CD4-positive, alpha-beta memory T cell (primary cell): ENCODE measurements around the gene RYR3. TPM values are rescaled to one million over a fixed set of nuclear protein-coding genes. Genes with fewer than 3 reads are reported as not detected.

Source experiments
- CTCF ChIA-PET: fragments of 350-600 bp; sonication (Branson Sonifier 250); formaldehyde crosslinking; loops from one replicate; lab custom pipeline; 2021; ENCODE audit warnings: inconsistent platforms; ENCODE audit not compliant: partially characterized antibody; lab: Charles Lee
- POLR2A ChIA-PET: fragments of 350-600 bp; sonication (Branson Sonifier 250); formaldehyde crosslinking; loops from one replicate; lab custom pipeline; 2021; ENCODE audit not compliant: partially characterized antibody; lab: Charles Lee
- DNase-seq, 5 donors: peaks; one replicate each; pipeline versions ENCODE4 v3.0.0 to v3.0.0-alpha.2; 2020 to 2022; ENCODE audit warnings: mixed read lengths in 1 of 5
- H3K27ac ChIP-seq: one replicate; pipeline ENCODE4 v1.7.0; 2013; ENCODE audit warnings: low read depth, low read length
- H3K27me3 ChIP-seq: 2 replicates; pipeline ENCODE4 v1.7.0; 2013; ENCODE audit warnings: mild to moderate bottlenecking, low read length, moderate library complexity; ENCODE audit not compliant: insufficient read depth
- H3K36me3 ChIP-seq: 2 replicates; pipeline ENCODE4 v1.7.0; 2013; ENCODE audit warnings: mild to moderate bottlenecking, low read length, moderate library complexity; ENCODE audit not compliant: insufficient read depth
- H3K4me1 ChIP-seq: 2 replicates; pipeline ENCODE4 v1.7.0; 2013; ENCODE audit warnings: mild to moderate bottlenecking, low read length, moderate library complexity; ENCODE audit not compliant: insufficient read depth
- H3K4me3 ChIP-seq, 2 donors: one replicate each; pipeline ENCODE4 v1.7.0; 2013; ENCODE audit warnings: low read length in 2 of 2, mild to moderate bottlenecking in 1 of 2
- H3K9me3 ChIP-seq, 2 donors: one replicate each; pipeline ENCODE4 v1.7.0; 2013; ENCODE audit warnings: low read length in 2 of 2, control low read depth in 1 of 2; ENCODE audit not compliant: control insufficient read depth in 1 of 2
- H3K27ac Mint-ChIP-seq, 7 donors: one replicate each; pipeline ENCODE4 v1.8.0; 2020 to 2021; ENCODE audit warnings: mixed read lengths in 7 of 7, mild to moderate bottlenecking in 6 of 7, inconsistent platforms in 3 of 7, moderate library complexity in 3 of 7
- H3K27me3 Mint-ChIP-seq, 2 donors: one replicate each; pipeline ENCODE4 v1.8.0; 2020 to 2021; ENCODE audit warnings: mixed read lengths in 2 of 2
- H3K36me3 Mint-ChIP-seq, 2 donors: one replicate each; pipeline ENCODE4 v1.8.0; 2020 to 2021; ENCODE audit warnings: mixed read lengths in 2 of 2, inconsistent platforms in 1 of 2, mild to moderate bottlenecking in 1 of 2
- H3K4me1 Mint-ChIP-seq, 4 donors: one replicate each; pipeline ENCODE4 v1.8.0; 2020 to 2021; ENCODE audit warnings: mixed read lengths in 4 of 4, mild to moderate bottlenecking in 1 of 4
- H3K4me3 Mint-ChIP-seq, 8 donors: one replicate each; pipeline ENCODE4 v1.8.0; 2020 to 2021; ENCODE audit warnings: mixed read lengths in 8 of 8, mild to moderate bottlenecking in 7 of 8, moderate library complexity in 6 of 8, inconsistent platforms in 3 of 8
- H3K9me3 Mint-ChIP-seq, 8 donors: one replicate each; pipeline ENCODE4 v1.8.0; 2020 to 2021; ENCODE audit warnings: mixed read lengths in 8 of 8, mild to moderate bottlenecking in 5 of 8, inconsistent platforms in 3 of 8, moderate library complexity in 1 of 8
- intact Hi-C: fragments of 100-400 bp; cut with micrococcal nuclease; formaldehyde crosslinking; loops from one replicate; pipeline ENCODE4 v1.15.1; 2023
- polyA plus RNA-seq, 2 donors: library from polyadenylated mRNA; unstranded; fragments of 300-500 nt; fragmentation: Illumina TruSeq; gene quantifications; one replicate each; pipeline ENCODE4 v1.2.3, GENCODE V29; 2021
- total RNA-seq, 2 experiments: library from RNA; stranded (reverse); gene quantifications; one replicate each; pipeline ENCODE4 v1.2.3, GENCODE V29; 2021

The RYR3 gene
- total and polyA plus RNA-seq, 4 experiments from 2014 or later, result 0.11 TPM; not detected in 3

GRCh38 chr15:33839540-33839939 is 528.8 kb downstream of the RYR3 start:
- intact Hi-C loops, result no loop called here
- Histone ChIP-seq H3K27me3 (no peaks in the 10 kb centered on the region), H3K4me1 (no peaks in the 10 kb centered on the region), H3K4me3 (no peak overlapping the region), H3K36me3 (no peaks in the 10 kb centered on the region), H3K27ac (no peak overlapping the region), H3K9me3 (no peaks in the 10 kb centered on the region)
- Mint-ChIP-seq H3K4me1 (no peaks in the 10 kb centered on the region), H3K36me3 (no peaks in the 10 kb centered on the region), H3K27me3 (peaks cover 10 to 13% of the 10 kb centered on the region in 2 donors), H3K27ac (no peak overlapping the region), H3K4me3 (no peak overlapping the region), H3K9me3 (peaks cover 0 to 3% (median 0%) of the 10 kb centered on the region in 8 donors)
- no peak for DNase-seq
- ChIA-PET CTCF (no interaction called here), POLR2A (no interaction called here)

GRCh38 chr15:33840615-33841014 is 529.8 kb downstream of the RYR3 start:
- Mint-ChIP-seq H3K27ac (no peak overlapping the region), H3K9me3 (peaks cover 0 to 3% (median 0%) of the 10 kb centered on the region in 8 donors), H3K36me3 (no peaks in the 10 kb centered on the region), H3K4me3 (no peak overlapping the region), H3K27me3 (peaks cover 10 to 13% of the 10 kb centered on the region in 2 donors), H3K4me1 (no peaks in the 10 kb centered on the region)
- H3K27ac ChIP-seq, result no peak overlapping the region
- H3K27me3 ChIP-seq, result no peaks in the 10 kb centered on the region
- no peaks in the 10 kb centered on the region for H3K9me3 ChIP-seq
- DNase-seq, result no peak
- ChIA-PET CTCF (no interaction called here), POLR2A (no interaction called here)
- no peak overlapping the region for H3K4me3 ChIP-seq
- intact Hi-C loops, result no loop called here
- H3K4me1 ChIP-seq, result no peaks in the 10 kb centered on the region
- H3K36me3 ChIP-seq, result no peaks in the 10 kb centered on the region

- intact Hi-C loops, result no loop called here
- Histone ChIP-seq H3K9me3 (no peaks in the 10 kb centered on the region), H3K4me1 (no peaks in the 10 kb centered on the region), H3K36me3 (no peaks in the 10 kb centered on the region), H3K27ac (no peak overlapping the region), H3K27me3 (no peaks in the 10 kb centered on the region), H3K4me3 (no peak overlapping the region)
- Mint-ChIP-seq H3K9me3 (peaks cover 0 to 3% (median 0%) of the 10 kb centered on the region in 8 donors), H3K36me3 (no peaks in the 10 kb centered on the region), H3K4me3 (no peak overlapping the region), H3K4me1 (no peaks in the 10 kb centered on the region), H3K27ac (no peak overlapping the region), H3K27me3 (peaks cover 8 to 13% of the 10 kb centered on the region in 2 donors)
- no peak for DNase-seq
- ChIA-PET CTCF (no interaction called here), POLR2A (no interaction called here)
These were observed 533.4 kb downstream of the RYR3 start for GRCh38 chr15:33844186-33844585.

GRCh38 chr15:33844597-33844996 is 533.8 kb downstream of the RYR3 start:
- intact Hi-C loops, result no loop called here
- H3K36me3 ChIP-seq, result no peaks in the 10 kb centered on the region
- H3K9me3 Mint-ChIP-seq, result peaks cover 0 to 3% (median 0%) of the 10 kb centered on the region in 8 donors

GRCh38 chr15:33846142-33846541 is 535.4 kb downstream of the RYR3 start:
- no peak overlapping the region for H3K27ac ChIP-seq

More at GRCh38 chr15:33844597-33844996, 533.8 kb downstream of the RYR3 start:
- H3K27ac Mint-ChIP-seq, result no peak overlapping the region
- no peak for DNase-seq
- H3K4me3 ChIP-seq, result no peak overlapping the region
- no peaks in the 10 kb centered on the region for H3K36me3 Mint-ChIP-seq
- H3K9me3 ChIP-seq, result no peaks in the 10 kb centered on the region
- H3K27me3 Mint-ChIP-seq, result peaks cover 8 to 13% of the 10 kb centered on the region in 2 donors
- no peaks in the 10 kb centered on the region for H3K27me3 ChIP-seq
- POLR2A ChIA-PET, result no interaction called here
- no peaks in the 10 kb centered on the region for H3K4me1 ChIP-seq
- no peak overlapping the region for H3K4me3 Mint-ChIP-seq
- CTCF ChIA-PET, result no interaction called here
- H3K27ac ChIP-seq, result no peak overlapping the region
- no peaks in the 10 kb centered on the region for H3K4me1 Mint-ChIP-seq

GRCh38 chr15:33846862-33847261 is 536.1 kb downstream of the RYR3 start:
- DNase-seq, result no peak
- Mint-ChIP-seq H3K36me3 (no peaks in the 10 kb centered on the region), H3K27me3 (peaks cover 3 to 5% of the 10 kb centered on the region in 2 donors), H3K4me1 (no peaks in the 10 kb centered on the region), H3K4me3 (no peak overlapping the region), H3K27ac (no peak overlapping the region), H3K9me3 (peaks cover 0 to 3% (median 0%) of the 10 kb centered on the region in 8 donors)
- Histone ChIP-seq H3K4me3 (no peak overlapping the region), H3K9me3 (no peaks in the 10 kb centered on the region), H3K27me3 (no peaks in the 10 kb centered on the region), H3K36me3 (no peaks in the 10 kb centered on the region), H3K27ac (no peak overlapping the region), H3K4me1 (no peaks in the 10 kb centered on the region)
- intact Hi-C loops, result no loop called here
- ChIA-PET POLR2A (no interaction called here), CTCF (no interaction called here)

More at GRCh38 chr15:33846142-33846541, 535.4 kb downstream of the RYR3 start:
- Histone ChIP-seq H3K4me3 (no peak overlapping the region), H3K36me3 (no peaks in the 10 kb centered on the region), H3K4me1 (no peaks in the 10 kb centered on the region), H3K27me3 (no peaks in the 10 kb centered on the region), H3K9me3 (no peaks in the 10 kb centered on the region)
- ChIA-PET POLR2A (no interaction called here), CTCF (no interaction called here)
- peaks cover 0 to 3% (median 0%) of the 10 kb centered on the region in 8 donors for H3K9me3 Mint-ChIP-seq
- no peak overlapping the region for H3K4me3 Mint-ChIP-seq
- H3K27ac Mint-ChIP-seq, result no peak overlapping the region
- H3K36me3 Mint-ChIP-seq, result no peaks in the 10 kb centered on the region
- no peaks in the 10 kb centered on the region for H3K4me1 Mint-ChIP-seq
- DNase-seq, result no peak
- H3K27me3 Mint-ChIP-seq, result peaks cover 3 to 5% of the 10 kb centered on the region in 2 donors
- intact Hi-C loops, result no loop called here

- Histone ChIP-seq H3K4me3 (no peak overlapping the region), H3K27me3 (no peaks in the 10 kb centered on the region), H3K27ac (no peak overlapping the region), H3K4me1 (no peaks in the 10 kb centered on the region), H3K9me3 (no peaks in the 10 kb centered on the region), H3K36me3 (no peaks in the 10 kb centered on the region)
- no peak overlapping the region for H3K4me3 Mint-ChIP-seq
- intact Hi-C loops, result no loop called here
- H3K27me3 Mint-ChIP-seq, result peaks cover 0 to 2% of the 10 kb centered on the region in 2 donors
- ChIA-PET POLR2A (no interaction called here), CTCF (no interaction called here)
- H3K9me3 Mint-ChIP-seq, result no peaks in the 10 kb centered on the region
- no peaks in the 10 kb centered on the region for H3K36me3 Mint-ChIP-seq
- H3K4me1 Mint-ChIP-seq, result no peaks in the 10 kb centered on the region
- no peak for DNase-seq
- H3K27ac Mint-ChIP-seq, result no peak overlapping the region
These were observed 537.2 kb downstream of the RYR3 start for GRCh38 chr15:33848011-33848410.

GRCh38 chr15:33851079-33851478 is 540.3 kb downstream of the RYR3 start:
- intact Hi-C loops, result no loop called here
- Histone ChIP-seq H3K36me3 (no peaks in the 10 kb centered on the region), H3K27ac (no peak overlapping the region), H3K9me3 (no peaks in the 10 kb centered on the region), H3K4me1 (no peaks in the 10 kb centered on the region), H3K4me3 (no peak overlapping the region), H3K27me3 (no peaks in the 10 kb centered on the region)
- POLR2A ChIA-PET, result no interaction called here
- CTCF ChIA-PET, result no interaction called here
- no peak overlapping the region for H3K4me3 Mint-ChIP-seq
- H3K4me1 Mint-ChIP-seq, result no peaks in the 10 kb centered on the region
- no peak for DNase-seq
- no peaks in the 10 kb centered on the region for H3K9me3 Mint-ChIP-seq
- no peaks in the 10 kb centered on the region for H3K27me3 Mint-ChIP-seq
- H3K27ac Mint-ChIP-seq, result no peak overlapping the region
- no peaks in the 10 kb centered on the region for H3K36me3 Mint-ChIP-seq
